NCI-H460 (cell line): ENCODE data around the gene NABP2. TPM values are rescaled to one million over a fixed set of nuclear protein-coding genes. Genes with fewer than 3 reads are reported as not detected.
"Not testable (repeated sequence)": the region's sequence is repeated elsewhere in the genome, so short reads cannot be mapped to it uniquely, and the experiment has no call there.

Experiments
- DNase-seq: peaks from one replicate; pipeline ENCODE4 v3.0.0-alpha.2; 2016; ENCODE audit warnings: low read depth; ENCODE audit errors: extremely low read depth
- total RNA-seq: library from RNA; depleted of rRNA; stranded (reverse); fragments of >200 nt; shearing (Covaris generic); gene quantifications from 2 replicates; pipeline ENCODE4 v1.2.3, GENCODE V29; 2014

The NABP2 gene
- total RNA-seq, 1 experiment from 2014 or later = 66.3 TPM

DNA sequence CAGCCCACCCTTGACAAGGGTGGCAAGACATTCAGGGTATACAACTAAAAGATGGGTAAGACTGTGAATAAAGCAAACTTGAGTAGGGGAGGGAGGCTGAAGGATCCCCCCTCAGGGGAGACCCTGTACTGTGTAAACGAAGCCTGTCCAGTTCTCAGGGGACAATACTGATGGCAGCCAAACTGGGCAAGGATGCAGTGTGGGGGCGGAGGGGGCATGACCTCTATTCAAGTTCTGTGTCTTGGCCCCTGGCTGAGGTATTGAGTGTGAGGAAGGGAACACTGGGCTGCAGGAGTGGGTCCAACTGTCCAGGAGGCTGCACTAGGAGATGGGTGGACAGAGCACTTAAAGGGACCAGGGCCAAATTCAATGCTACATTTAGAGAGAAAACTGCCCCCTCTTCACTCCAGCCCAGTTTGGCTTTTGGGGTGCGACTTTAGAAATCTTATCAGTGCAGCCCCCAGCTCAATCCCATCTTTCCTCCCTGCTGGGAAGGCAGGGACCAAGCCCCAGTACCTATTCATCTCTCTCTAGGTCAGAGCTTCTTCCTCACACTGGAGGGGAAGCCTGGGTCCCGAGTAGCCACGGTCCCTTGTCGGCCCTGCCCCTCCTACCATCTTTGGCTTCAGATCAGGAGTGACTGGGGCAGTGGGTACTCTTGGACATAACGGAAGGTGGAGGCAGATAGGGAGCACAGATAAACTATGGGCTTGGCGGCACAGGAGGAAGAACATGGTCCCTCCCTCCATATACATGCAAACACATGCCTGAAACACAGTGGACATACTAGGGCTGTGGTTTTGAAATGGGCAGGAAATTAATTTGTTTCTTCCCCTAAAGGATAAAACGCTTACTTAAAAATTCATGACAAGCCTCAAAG, 17.5 kb downstream of the NABP2 start:
- DNase-seq = no peak

DNA sequence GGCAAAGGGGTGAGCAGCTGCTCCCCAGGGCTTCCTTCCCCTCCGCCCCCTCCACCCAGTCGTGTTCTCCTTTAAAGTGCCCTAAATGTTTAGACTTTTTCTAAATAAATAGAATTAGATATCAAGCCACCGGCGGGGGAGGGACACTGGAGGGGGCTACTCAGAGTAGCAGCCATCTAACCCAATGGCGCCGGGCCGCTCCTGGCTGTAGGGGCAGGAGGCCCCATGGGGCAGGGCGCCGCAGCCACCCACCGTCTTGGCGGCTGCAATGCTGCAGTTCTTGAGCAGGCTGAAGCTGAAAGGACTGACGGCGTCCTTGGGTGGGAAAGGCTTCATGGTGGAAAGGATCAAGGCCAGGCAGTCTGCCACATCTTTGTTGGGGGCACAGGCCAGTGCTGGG, 18.8 kb downstream of the NABP2 start:
- DNase-seq = no peak

DNA sequence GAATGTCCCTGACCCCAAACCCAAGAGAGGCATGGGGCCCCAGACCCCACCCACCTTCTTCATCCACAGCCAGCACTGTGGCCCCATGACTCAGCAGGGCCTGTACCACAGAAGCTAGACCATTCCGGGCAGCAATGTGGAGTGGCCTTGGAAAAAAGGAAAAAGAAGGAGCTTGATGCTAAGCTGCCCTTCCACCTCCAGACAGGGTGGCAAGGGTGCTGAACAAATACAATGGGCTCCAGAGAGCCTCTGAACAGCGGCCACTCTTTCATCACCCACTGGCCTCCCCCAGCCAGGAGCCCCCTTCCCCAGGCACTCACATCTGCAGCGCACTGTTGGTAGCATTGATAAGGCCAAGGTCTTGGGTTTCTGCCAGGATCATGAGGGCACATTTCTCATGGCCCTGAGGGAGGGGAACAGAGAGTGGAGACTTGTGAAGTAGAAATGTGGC, 19.6 kb downstream of the NABP2 start:
- DNase-seq = no peak

DNA sequence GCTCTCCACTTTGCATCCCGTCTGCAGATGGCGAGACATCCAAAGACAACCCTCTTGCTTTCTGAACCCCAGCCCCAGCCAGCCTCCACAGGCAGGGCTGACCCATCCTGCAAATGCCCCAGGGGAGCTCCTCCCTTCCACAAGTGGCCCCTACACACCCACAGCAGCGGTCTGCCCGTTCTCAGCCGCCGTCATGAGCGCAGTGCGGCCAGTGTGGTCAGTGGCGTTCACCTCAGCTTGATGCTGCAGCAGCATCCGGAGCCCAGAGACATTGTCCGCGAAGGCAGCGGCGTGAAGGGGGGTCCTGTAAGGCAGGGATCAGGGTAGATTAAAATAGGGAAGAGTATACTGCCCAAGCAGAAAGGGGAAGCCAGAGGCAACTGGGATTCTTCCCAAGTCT, 20.4 kb downstream of the NABP2 start:
- no peak for DNase-seq

DNA sequence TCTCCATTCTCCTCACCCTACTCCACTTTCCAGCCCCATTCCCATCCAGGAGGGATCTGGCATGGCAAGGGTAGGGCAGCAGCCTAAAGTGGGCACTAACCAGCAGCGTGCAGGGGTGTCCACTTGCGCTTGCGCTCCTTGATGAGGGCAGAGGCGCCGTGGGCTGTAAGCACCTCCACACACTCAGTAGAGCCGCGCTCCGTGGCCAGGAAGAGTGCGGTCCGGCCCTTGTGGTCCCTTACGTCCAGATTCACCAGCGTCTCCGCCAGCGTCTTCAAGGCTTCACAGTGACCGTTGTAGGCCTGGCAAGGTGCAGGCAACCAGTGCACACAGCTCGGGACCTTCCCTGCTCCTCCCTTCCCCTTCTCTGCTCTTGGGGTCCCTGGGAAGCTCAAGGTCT, 23.8 kb downstream of the NABP2 start:
- DNase-seq = no peak

DNA sequence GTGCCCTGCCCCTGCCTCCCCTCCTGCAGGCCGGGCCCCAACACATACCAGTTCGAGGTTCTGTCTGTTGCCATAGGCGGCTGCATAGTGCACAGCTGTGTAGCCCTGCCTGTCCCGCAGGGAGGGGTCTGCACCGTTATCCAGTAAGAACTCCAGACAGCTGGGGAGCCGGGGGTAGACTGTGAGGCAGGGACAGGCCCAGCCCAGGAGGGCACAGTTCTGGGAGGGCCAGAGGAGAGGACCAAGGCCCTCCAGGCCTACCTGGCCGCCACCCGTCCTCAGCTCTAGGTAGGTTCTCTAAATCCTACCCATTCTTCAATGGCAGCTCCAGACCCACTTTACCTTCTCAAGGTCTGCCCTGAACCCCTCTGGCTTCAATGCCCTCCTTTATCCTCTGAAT, 24.6 kb downstream of the NABP2 start:
- no peak for DNase-seq

DNA sequence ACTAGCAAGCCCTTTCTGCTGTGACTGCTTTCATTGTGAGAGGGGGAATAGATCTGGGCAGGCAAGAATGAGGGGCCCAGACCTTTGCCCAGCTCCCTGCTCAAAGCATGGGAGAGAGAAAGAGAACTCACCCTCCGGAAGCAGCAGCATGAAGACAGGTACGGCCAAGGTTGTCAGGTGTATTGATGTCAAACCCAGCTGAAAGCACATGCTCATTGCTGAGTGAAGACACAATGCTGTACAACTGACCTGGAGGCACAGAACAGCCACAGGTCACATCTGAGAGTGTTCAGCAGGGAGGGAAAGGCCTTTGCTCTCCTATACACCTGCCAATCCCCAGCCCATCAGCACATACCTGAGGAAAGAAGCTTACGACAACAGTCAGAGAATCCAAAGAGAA, 28.5 kb downstream of the NABP2 start:
- no peak for DNase-seq

DNA sequence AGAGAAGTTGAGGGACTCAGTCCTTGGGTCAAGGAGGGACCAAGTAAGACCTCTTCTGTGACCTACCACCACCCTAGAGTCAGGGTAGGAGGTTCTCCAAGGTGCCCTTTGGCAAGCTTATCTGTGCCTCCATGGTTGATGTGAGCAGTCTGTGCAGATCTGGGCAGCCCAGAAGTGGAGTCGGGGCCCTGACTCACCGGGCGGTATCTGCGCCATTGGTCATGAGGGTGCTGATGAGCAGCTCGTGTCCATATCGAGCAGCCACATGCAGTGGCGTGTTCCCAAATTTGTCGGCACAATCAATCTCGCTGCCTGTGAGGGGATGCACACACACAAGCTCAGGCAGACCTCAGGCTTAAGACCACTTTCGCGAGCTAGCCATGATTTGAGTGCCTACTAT, 28.9 kb downstream of the NABP2 start:
- no peak for DNase-seq

DNA sequence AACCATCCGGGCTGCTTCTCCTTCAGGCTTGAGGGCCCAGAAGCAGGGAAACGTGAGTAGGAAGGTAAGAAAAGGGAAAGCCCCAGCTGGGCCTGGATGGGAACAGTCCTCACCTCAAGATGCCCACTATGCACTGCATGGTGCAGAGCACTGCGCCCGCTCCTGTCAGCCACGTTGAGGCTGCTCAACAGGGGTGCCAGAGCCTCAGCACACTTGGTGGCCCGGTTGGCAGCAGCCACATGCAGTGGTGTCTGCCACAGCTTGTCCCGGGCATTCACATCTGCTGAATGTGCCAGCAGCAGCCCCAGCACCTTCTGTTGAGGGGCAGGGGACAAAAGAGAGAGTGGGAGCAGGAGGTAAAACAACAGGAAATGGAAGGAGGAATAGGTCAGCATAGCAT, 31.5 kb downstream of the NABP2 start:
- no peak for DNase-seq

DNA sequence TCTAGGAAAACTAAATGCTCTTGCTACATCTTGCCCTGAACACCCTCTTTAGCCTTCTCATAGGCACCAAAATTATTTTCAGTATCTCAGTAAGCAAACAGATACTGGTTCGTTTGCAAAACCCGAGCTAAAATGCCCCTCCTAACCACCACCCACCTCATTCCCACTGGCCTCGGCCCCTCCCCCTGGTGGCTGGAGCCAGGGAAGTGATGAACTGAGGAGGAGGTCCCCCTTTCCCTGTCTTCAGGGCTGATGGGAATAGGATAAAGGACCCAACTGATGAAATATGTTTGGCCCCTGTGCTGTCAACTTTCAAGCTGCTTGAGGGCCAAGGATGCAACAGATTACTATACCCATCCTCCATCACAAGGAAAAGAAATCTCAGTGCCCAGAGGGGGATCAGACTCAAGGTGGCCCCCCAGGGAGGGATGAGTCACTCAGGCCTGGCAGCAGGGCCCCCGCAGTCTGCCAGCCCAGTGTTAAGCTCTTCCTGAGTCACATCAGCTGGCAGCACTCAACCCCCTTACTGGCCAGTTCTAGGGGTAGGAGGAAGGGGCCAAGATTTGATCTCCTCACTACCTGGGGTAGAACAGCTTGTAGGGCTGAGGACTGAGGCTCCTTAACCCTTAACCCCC, 32.3 kb downstream of the NABP2 start:
- DNase-seq = no peak

DNA sequence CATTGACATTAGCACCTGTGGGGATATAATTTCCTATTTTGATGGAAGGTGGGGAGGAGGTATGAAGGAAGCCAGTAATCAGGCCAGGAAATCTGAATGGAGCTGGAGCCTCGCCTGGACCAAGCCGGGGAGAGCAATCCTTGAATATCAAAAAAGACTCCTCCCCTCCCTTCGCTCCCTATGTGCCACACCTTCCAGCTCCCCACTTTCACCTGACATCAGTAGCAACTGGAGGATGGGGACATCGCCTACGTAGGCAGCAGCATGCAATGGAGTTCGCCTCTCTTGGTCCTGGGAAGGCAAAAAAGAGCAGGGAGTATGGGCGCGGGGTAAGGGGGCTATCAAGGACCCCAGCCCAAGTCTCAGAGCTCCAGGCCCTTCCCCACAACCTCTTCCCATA, 32.9 kb downstream of the NABP2 start:
- DNase-seq = no peak

DNA sequence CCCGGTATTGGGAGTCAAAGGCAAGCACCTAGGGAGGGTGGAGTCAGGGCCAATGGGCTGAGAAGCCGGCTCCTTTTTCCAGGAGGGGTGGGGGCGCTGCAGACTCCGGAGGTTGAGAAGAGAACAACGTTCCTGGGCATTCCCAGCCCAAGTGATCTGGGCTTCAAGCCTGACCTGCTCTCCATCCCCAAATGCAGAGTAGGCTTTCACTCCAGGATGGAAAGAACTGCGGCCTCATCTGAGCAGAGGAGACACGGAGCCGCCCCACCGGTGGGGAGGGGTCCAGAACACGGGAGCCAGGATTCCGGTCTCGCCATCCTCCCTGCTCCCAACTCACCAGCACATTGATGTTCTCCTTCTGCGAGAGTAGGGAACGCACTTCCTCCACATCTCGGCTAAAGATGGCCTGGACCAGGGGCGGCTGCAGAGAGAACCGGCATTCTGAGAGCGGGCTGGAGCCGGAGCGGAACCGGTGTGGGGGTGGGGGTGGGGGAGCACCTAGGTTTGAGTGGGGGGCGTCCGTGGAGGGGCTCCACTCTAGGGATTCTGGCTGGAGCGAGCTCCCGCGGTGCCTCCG, 33.4 kb downstream of the NABP2 start:
- no peak for DNase-seq

DNA sequence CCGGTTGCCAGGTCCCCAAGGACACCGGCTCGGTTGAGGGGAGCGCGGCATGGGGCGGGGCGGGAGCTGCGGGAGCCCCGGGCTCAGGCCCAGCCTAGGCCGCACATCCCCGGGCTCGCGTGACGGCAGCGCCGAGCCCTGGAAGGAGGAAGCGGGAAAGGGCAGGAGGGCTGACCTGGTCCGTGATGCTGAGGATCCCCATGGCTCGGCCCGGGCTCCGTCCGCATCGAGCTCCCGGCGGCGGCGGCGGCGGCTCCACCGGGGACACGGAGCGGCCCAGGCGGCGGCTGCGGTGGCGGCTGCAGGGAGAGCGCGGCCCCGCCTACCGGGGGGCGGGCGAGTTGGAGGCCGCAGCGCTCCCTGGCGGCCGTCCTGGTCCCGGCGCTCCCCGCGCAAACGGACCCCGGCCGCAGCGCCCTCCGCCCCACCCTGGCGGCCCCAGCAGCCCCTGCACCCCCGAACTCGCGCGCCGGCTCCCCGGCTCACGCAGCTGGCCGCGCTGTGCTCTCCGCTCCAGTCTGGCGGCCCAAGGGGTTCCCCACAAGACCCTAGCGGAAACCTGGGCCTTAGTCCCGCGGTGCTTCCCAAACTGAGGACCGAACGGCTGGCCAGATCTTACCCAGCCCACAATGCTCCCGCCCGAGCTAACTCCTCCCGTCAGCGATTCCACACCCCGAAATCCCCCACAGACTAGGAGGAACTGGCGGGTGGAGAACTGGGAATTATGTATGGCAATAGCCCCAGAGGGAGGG, 34.1 kb downstream of the NABP2 start, which contains the start of gene ANKRD52:
TSS of gene ANKRD52 (minus strand) at position 317 of the 752 bp plus-strand sequence. CDS start at position 202, 115 bp downstream.
- DNase-seq = peak; percentile 65

DNA sequence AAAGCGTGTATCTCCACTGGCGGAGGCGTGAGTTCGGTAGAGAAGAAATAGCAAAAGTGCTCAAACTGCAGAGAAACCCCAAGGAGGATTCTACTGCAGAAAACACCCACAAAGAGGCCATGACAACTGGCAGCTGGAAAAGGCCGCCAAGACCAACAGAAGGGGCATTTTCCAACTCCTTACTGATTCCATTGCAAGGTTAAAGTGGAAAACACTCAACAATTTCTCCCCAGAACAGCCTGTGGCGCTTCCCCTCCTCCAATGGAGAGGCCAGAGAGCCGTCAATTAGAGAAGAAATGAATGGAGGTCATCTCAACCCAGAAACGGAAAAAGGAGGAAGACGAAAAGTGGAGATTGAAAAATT, 34.7 kb downstream of the NABP2 start:
- DNase-seq = no peak

DNA sequence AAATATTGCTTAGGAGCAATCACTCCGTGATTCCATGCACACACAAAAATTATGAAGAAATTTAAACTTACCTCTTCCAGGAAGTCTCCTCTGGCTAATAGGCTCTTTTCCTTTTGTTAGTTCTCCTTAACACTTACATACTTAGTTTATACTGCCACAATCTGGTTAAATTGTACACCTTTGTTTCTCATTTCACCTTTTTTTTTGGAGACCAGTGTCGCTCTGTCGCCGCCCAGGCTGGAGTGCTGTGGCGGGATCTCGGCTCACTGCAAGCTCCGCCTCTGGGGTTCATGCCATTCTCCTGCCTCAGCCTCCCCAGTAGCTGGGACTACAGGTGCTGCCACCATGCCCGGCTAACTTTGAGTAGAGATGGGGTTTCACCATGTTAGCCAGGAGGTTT, 36.2 kb downstream of the NABP2 start:
- DNase-seq = no peak

DNA sequence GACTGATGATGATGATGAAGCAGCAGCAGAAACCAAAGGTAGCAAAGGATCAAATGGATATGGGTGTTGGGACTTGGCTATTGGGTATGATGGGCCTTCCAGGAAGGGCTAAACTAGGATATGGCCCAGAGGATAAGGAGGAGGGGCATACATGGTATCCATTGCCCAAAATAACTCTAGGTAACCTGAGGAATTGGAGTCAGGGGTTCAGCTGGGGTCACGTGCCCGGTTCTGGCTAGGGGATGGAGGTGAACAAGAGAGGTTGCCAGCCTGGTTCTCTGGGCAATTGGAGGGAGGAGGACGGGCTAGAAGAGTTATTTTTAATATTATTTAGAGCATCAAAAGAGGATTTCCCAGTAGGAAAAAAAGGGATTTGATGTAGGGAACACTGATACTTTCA, 36.8 kb downstream of the NABP2 start:
- no peak for DNase-seq

DNA sequence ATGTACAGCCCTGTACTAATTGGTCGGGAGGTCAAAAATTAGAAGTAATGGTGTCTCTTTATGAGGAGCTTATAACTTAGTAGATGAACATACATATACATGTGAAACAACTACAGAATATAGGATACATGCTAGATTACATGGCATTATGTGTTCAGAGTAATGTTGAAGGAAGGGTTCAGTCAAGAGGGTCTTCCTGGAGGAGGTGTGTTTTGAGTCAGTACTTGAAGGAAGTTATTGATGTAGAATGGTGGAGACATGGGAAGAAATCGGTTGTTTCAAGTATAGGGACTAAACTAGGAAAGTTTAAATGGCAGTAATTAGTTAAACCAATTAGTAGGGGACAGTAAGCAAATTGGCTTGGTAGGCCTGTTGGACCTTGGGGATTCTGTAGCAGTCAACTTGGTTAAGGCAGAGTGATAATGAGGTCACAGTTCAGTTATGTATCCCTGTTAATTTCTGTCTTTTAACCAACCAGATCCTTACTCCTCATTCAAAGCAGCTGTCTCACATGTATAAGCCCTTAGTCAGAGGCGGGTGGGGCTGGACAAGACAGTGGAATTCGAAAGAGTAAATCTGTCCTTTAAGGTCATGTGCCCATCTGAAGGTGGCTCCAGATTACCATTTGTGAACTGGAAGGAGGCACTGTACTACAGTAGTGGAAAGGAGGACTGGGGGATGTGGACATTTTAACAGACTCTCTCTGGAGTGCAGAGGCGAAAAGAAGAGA, 37.5 kb downstream of the NABP2 start:
- DNase-seq = peak; percentile 83

DNA sequence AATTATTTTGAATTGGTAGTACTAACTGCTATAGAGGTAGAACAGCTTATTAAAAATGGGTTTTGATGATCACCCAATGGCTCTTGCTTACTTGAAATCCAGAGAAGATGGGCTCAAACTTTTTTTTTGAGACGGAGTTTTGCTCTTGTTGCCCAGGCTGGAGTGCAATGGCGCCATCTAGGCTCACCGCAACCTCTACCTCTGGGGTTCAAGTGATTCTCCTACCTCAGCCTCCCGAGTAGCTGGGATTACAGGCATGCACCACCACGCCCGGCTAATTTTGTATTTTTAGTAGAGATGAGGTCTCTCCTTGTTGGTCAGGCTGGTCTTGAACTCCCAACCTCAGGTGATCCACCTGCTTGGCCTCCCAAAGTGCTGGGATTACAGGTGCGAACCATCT, 38.8 kb downstream of the NABP2 start:
- not testable (repeated sequence) for DNase-seq

DNA sequence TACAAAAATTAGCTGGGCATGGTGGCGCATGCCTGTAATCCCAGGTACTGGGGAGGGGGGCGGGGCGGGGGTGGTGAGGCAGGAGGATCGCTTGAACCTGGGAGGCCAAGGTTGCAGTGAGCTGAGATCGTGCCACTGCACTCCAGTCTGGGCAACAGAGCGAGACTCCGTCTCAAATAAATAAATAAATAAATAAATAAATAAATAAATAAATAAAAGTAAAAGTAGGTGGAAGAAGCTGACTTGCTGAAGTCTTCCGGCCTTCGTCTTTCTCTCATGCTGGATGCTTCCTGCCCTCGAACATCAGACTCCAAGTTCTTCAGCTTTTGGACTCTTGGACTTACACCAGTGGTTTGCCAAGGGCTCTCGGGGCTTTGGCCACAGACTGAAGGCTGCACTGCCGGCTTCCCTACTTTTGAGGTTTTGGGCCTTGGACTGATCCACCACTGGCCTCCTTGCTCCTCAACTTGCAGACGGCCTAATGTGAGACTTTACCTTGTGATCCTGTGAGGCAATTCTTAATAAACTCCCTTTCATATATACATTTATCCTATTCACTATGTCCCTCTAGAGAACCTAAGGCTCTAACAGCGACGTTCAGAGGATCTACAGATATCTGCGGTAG, 42.0 kb downstream of the NABP2 start:
- not testable (repeated sequence) for DNase-seq
